GM06990 (cell line): ENCODE results near the gene RBBP5.

Experiments
- DNase-seq: peaks from one replicate; pipeline ENCODE4 v3.0.0-alpha.2; 2011; ENCODE audit not compliant: insufficient read length; ENCODE audit errors: extremely low read depth
- H3K27me3 ChIP-seq: replicated peaks from 2 replicates; pipeline ENCODE4 v1.6.0; 2011; ENCODE audit warnings: low read length; ENCODE audit not compliant: control insufficient read depth, insufficient read depth
- H3K36me3 ChIP-seq: 2 replicates; pipeline ENCODE4 v1.5.1; 2011; ENCODE audit warnings: low read length; ENCODE audit not compliant: control insufficient read depth, insufficient read depth
- H3K4me3 ChIP-seq: replicated peaks from 2 replicates; pipeline ENCODE4 v1.5.1; 2011; ENCODE audit warnings: low read depth, mild to moderate bottlenecking, control low read depth, low read length
- TF ChIP-seq, protein P1 (sequence below): IDR thresholded peaks from 2 replicates; pipeline ENCODE4 v1.5.1; 2011; ENCODE audit warnings: low read length, control low read depth, mild to moderate bottlenecking, inconsistent platforms; ENCODE audit not compliant: insufficient read depth, poor library complexity, severe bottlenecking

The RBBP5 gene

DNA sequence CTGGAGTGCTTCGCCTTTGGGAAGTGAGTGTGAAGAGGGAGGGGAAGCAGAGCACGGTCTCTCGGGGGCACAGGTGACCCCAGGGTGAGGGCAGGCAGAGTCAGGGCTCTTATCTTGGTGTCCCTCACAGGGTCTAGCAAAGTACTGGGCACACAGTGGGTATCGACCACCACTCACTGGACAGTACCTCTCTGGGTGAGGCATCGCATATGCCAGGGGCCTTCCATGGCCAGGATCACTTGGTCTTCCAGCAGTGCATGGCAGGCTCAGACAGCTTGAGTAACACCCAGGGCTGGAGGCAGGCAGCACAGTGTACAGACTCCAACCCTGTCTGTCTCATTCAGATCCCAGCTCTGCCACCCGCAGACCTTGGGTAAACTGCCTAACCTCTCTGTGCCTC is 62.1 kb downstream of the RBBP5 start:
- TF ChIP-seq, protein P1, sequence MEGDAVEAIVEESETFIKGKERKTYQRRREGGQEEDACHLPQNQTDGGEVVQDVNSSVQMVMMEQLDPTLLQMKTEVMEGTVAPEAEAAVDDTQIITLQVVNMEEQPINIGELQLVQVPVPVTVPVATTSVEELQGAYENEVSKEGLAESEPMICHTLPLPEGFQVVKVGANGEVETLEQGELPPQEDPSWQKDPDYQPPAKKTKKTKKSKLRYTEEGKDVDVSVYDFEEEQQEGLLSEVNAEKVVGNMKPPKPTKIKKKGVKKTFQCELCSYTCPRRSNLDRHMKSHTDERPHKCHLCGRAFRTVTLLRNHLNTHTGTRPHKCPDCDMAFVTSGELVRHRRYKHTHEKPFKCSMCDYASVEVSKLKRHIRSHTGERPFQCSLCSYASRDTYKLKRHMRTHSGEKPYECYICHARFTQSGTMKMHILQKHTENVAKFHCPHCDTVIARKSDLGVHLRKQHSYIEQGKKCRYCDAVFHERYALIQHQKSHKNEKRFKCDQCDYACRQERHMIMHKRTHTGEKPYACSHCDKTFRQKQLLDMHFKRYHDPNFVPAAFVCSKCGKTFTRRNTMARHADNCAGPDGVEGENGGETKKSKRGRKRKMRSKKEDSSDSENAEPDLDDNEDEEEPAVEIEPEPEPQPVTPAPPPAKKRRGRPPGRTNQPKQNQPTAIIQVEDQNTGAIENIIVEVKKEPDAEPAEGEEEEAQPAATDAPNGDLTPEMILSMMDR, result no peak
- Histone ChIP-seq H3K4me3 (no peak overlapping the region), H3K36me3 (no peaks in the 10 kb centered on the region), H3K27me3 (no peaks in the 10 kb centered on the region; the same call in 1 of the 2 replicates)
- DNase-seq, result no peak

DNA sequence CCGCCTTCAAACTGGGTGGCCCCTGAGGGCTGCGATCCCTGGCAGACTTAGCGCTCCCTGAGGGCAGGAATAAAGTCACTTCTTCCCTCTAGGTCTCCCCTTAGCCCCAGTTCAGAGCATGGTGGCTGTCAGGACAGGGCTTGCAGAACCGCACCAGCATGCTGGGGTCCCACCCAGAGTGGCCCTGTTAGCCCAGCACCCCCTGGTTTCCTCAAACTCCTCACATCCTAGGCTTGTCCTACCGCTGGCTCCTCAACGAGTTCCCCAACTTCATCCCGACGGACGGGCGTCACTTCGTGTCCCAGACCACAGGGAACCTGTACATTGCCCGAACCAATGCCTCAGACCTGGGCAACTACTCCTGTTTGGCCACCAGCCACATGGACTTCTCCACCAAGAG is 62.9 kb downstream of the RBBP5 start:
- Histone ChIP-seq H3K4me3 (no peak overlapping the region), H3K27me3 (no peaks in the 10 kb centered on the region; the same call in none of the 2 replicates), H3K36me3 (no peaks in the 10 kb centered on the region)
- TF ChIP-seq, protein P1, result no peak
- no peak for DNase-seq

DNA sequence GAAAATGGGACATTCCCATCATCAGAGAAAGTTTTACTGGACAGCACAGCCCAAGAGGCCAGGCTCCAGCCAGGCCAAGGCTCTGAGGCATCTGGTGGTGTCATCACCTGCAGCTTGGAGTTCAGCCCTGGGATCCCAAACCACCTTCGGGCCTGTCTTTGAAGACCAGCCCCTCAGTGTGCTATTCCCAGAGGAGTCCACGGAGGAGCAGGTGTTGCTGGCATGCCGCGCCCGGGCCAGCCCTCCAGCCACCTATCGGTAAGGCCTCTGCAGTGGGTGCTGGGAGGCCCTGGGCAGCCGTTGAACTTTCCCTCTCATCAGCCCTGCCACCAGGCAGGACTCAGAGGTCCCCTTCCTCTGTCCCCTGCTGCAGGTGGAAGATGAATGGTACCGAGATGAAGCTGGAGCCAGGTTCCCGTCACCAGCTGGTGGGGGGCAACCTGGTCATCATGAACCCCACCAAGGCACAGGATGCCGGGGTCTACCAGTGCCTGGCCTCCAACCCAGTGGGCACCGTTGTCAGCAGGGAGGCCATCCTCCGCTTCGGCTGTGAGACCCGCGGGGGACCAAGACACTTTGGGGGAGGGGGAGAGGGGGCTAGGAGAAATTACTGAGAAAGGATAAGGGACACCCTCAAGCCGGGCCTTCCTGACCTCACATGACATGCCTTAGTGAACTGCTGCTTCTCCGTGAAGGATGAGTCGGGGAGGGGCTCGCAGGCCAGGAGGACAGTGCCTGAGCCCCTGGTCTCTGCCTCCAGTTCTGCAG is 63.8 kb downstream of the RBBP5 start:
- Histone ChIP-seq H3K27me3 (no peaks in the 10 kb centered on the region; the same call in none of the 2 replicates), H3K36me3 (no peaks in the 10 kb centered on the region), H3K4me3 (no peak overlapping the region)
- DNase-seq, result no peak
- TF ChIP-seq, protein P1, result no peak

DNA sequence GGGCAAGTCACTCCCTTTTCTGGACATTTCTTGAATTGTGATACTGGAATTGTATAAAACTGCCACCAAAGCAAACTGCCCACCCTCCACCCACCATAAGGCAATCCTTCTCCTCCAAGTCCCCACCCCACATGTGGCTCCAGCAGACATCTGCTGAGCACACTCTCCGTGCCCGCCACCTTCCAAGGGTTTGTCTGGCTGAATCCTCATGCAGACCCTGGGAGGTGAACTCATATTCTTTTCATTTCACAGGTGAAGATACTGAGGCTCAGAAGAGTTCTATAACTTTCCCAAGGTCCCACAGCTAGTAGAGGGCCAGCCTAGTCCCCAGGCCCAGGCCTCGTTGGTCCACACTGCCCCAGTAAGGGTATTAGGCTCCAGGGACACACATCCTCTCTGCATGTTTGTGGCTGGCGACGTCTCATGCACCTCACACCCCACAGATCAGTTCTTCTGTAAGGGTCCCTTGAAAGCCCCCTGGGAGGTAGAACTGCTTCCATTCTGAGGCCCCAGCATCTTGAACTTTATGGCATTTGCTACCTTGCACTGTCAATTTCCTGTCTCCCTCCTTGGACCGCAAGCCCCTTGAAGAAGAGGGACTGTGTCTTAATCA is 64.7 kb downstream of the RBBP5 start:
- H3K36me3 ChIP-seq, result no peaks in the 10 kb centered on the region
- H3K4me3 ChIP-seq, result no peak overlapping the region
- DNase-seq, result no peak
- TF ChIP-seq, protein P1, result no peak
- H3K27me3 ChIP-seq, result no peaks in the 10 kb centered on the region; the same call in none of the 2 replicates

DNA sequence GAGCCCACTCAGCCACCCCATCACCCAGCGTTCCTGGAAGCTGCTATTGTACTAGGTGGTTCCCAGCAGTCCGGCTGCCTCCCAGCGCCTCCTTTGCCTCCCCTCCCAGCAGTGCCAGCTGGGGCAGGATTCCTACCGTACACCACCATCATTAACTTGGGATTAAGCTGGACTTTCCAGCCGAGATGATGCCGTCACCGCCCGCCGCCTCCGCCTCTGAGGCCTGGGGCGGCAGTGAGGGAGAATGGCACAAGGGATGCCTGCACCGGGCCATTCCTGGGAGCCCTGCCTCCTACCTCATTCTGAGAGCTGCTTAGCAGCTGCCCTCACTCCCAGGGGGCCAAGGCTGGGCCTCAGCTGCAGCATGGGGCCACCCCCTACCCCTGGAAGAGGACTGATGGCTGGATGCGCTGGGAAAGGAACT is 65.6 kb downstream of the RBBP5 start:
- no peak for DNase-seq
- Histone ChIP-seq H3K4me3 (no peak overlapping the region), H3K36me3 (no peaks in the 10 kb centered on the region), H3K27me3 (no peaks in the 10 kb centered on the region; the same call in none of the 2 replicates)
- TF ChIP-seq, protein P1, result no peak
